GM18519 (cell line): ENCODE results near the gene STEAP1B.
"Not testable (repeated sequence)": the region's sequence is repeated elsewhere in the genome, so short reads cannot be mapped to it uniquely, and the experiment has no call there.

Experiments
- ATAC-seq: cut with Tn5 transposase; IDR thresholded peaks from one replicate; pipeline ENCODE4 v1.9.1; 2021; ENCODE audit warnings: mild to moderate bottlenecking, moderate library complexity; ENCODE audit not compliant: unreplicated experiment, low FRiP score

Gene STEAP1B

GRCh38 chr7:22435105-22435504 lies 64.9 kb downstream of the STEAP1B start:
- ATAC-seq = peak; percentile 71

GRCh38 chr7:22433710-22434460 lies 66.1 kb downstream of the STEAP1B start:
- ATAC-seq = no peak

- ATAC-seq = not testable (repeated sequence)
Observed at GRCh38 chr7:22433165-22433700, 66.8 kb downstream of the STEAP1B start.

GRCh38 chr7:22432203-22432718 lies 67.7 kb downstream of the STEAP1B start:
- ATAC-seq = no peak

- no peak for ATAC-seq
Observed at GRCh38 chr7:22430457-22430856, 69.5 kb downstream of the STEAP1B start.

- no peak for ATAC-seq
Observed at GRCh38 chr7:22429386-22429785, 70.6 kb downstream of the STEAP1B start.

GRCh38 chr7:22427855-22428254 lies 72.1 kb downstream of the STEAP1B start:
- ATAC-seq = no peak

- ATAC-seq = no peak
Observed at GRCh38 chr7:22427104-22427503, 72.9 kb downstream of the STEAP1B start.

GRCh38 chr7:22426463-22427094 lies 73.4 kb downstream of the STEAP1B start:
- ATAC-seq = no peak

GRCh38 chr7:22425361-22425760 lies 74.6 kb downstream of the STEAP1B start:
- no peak for ATAC-seq

GRCh38 chr7:22422831-22423615 lies 77.0 kb downstream of the STEAP1B start:
- ATAC-seq = no peak

- ATAC-seq = no peak
Observed at GRCh38 chr7:22420973-22421635, 78.9 kb downstream of the STEAP1B start.

- ATAC-seq = no peak
Observed at GRCh38 chr7:22420008-22420407, 80.0 kb downstream of the STEAP1B start.

- ATAC-seq = no peak
Observed at GRCh38 chr7:22419488-22419887, 80.5 kb downstream of the STEAP1B start.

GRCh38 chr7:22418251-22419046 lies 81.5 kb downstream of the STEAP1B start:
- no peak for ATAC-seq

- ATAC-seq = no peak
Observed at GRCh38 chr7:22417841-22418240, 82.1 kb downstream of the STEAP1B start.

- no peak for ATAC-seq
Observed at GRCh38 chr7:22417349-22417748, 82.6 kb downstream of the STEAP1B start.

GRCh38 chr7:22414424-22414823 lies 85.6 kb downstream of the STEAP1B start:
- no peak for ATAC-seq

- no peak for ATAC-seq
Observed at GRCh38 chr7:22413211-22413610, 86.8 kb downstream of the STEAP1B start.
